ENCODE results near the gene PIK3R1. TPM values are rescaled to one million over a fixed set of nuclear protein-coding genes. Genes with fewer than 3 reads are reported as not detected.

The PIK3R1 gene
- total and polyA plus RNA-seq, 8 donors = 4.2 to 31.5 (median 18.8) TPM

GRCh38 chr5:68264024-68264956, 48.7 kb downstream of the PIK3R1 start:
- peak in 3 of 6 donors; percentile 47 to 49 (median 48) for DNase-seq
- peak; percentile 29 for FAIRE-seq
- ATAC-seq = peak; percentile 60 to 80 (median 74)
- Histone ChIP-seq H3K27ac (peak overlapping the region in 3 of 4 donors; percentile 26 to 53 (median 43)), H3K36me3 (no peaks in the 10 kb centered on the region), H3K27me3 (no peaks in the 10 kb centered on the region), H3K4me3 (no peak overlapping the region), H3K9me3 (no peaks in the 10 kb centered on the region), H3K4me1 (peaks cover 8 to 46% (median 36%) of the 10 kb centered on the region in 3 donors)
- TF ChIP-seq, protein P1, sequence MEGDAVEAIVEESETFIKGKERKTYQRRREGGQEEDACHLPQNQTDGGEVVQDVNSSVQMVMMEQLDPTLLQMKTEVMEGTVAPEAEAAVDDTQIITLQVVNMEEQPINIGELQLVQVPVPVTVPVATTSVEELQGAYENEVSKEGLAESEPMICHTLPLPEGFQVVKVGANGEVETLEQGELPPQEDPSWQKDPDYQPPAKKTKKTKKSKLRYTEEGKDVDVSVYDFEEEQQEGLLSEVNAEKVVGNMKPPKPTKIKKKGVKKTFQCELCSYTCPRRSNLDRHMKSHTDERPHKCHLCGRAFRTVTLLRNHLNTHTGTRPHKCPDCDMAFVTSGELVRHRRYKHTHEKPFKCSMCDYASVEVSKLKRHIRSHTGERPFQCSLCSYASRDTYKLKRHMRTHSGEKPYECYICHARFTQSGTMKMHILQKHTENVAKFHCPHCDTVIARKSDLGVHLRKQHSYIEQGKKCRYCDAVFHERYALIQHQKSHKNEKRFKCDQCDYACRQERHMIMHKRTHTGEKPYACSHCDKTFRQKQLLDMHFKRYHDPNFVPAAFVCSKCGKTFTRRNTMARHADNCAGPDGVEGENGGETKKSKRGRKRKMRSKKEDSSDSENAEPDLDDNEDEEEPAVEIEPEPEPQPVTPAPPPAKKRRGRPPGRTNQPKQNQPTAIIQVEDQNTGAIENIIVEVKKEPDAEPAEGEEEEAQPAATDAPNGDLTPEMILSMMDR (IDR thresholded peaks at IDR 0.05) = no peak
- intact Hi-C loops (cut with DNase I) = no loop called here
- 27 to 30% methylated on average over 10 of the region's 10 CpGs for whole genome bisulfite sequencing, 2 donors

- ATAC-seq (peak in 1 of 4 donors; percentile 5), FAIRE-seq (no peak), DNase-seq (no peak)
- intact Hi-C loops (cut with DNase I) = no loop called here
- Histone ChIP-seq H3K27me3 (no peaks in the 10 kb centered on the region), H3K4me3 (no peak overlapping the region), H3K9me3 (no peaks in the 10 kb centered on the region), H3K27ac (peak overlapping the region in 1 of 4 donors; percentile 53), H3K36me3 (no peaks in the 10 kb centered on the region), H3K4me1 (peaks cover 18 to 56% (median 45%) of the 10 kb centered on the region in 3 donors)
- TF ChIP-seq, protein P1 (IDR thresholded peaks at IDR 0.05) = no peak
- WGBS, 2 donors = 70 to 71% methylated on average over 2 of the region's 2 CpGs
Measured at GRCh38 chr5:68265347-68265746, 49.8 kb downstream of the PIK3R1 start.

DNA sequence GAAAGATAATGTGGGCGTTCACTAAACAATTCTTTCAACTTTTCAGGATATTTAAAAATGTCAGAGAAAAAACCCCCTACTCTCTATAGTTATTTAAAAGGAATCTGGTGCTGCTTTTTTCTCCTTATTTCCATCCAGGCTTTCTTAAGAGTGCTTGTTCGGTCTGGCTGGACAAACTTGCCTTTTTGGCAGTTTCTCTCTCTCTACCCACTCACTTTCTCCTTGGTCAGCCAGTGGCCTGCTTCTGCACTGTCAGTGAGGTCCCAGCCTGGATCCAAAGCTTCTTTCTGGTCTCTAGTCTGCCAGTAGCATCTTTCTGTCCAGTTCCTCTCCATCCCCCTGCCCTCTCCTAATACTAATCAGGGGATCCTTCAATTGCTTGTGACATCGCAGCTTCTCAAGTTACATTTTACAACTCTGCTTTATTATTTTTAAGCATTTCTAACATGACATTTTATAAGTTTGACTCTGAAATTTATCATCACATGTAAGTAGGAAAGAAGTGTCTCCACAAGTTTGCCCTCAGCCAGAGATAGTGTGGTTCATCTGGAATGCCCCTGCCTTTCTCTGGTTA, 50.4 kb downstream of the PIK3R1 start:
- intact Hi-C loops (cut with DNase I) = no loop called here
- Histone ChIP-seq H3K4me3 (no peak overlapping the region), H3K27ac (peak overlapping the region in 2 of 4 donors; percentile 20 to 26), H3K4me1 (peaks cover 18 to 57% (median 45%) of the 10 kb centered on the region in 3 donors), H3K9me3 (no peaks in the 10 kb centered on the region), H3K36me3 (no peaks in the 10 kb centered on the region), H3K27me3 (no peaks in the 10 kb centered on the region)
- peak in 3 of 4 donors; percentile 8 to 16 (median 8) for ATAC-seq
- 81% methylated on average over 3 of the region's 3 CpGs for WGBS, 2 donors
- TF ChIP-seq, protein P1 (IDR thresholded peaks at IDR 0.05) = no peak
- no peak for FAIRE-seq
- no peak for DNase-seq

DNA sequence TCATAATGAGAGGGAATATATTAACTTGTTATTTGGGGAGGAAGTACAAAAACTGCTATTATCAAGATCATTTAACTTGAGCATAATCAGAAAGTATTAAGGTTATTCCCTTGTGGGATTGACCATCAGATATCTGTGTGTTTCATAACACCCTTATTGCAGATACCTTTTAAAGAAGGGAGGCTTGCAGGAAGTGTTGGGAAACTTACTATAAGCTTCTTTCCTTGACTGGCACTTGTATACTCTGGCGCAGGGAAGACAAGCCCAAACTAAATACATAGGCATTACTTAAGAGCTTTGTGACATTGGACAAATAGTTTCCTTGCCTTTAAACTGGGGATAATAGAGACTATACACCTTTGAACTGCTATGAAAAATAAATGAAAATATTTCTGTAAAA, 50.9 kb downstream of the PIK3R1 start:
- no peaks in the 10 kb centered on the region for H3K36me3 ChIP-seq
- intact Hi-C loops (cut with DNase I) = no loop called here
- no peak for FAIRE-seq
- ATAC-seq = no peak
- DNase-seq = no peak
- no peaks in the 10 kb centered on the region for H3K9me3 ChIP-seq
- TF ChIP-seq, protein P1 (IDR thresholded peaks at IDR 0.05) = no peak
- H3K4me1 ChIP-seq = peaks cover 18 to 58% (median 45%) of the 10 kb centered on the region in 3 donors
- H3K4me3 ChIP-seq = no peak overlapping the region
- H3K27me3 ChIP-seq = no peaks in the 10 kb centered on the region
- WGBS, 2 donors = 97 to 100% methylated on average over 1 of the region's 1 CpG
- H3K27ac ChIP-seq = peak overlapping the region in 2 of 4 donors; percentile 20 to 26

Data from pancreas (tissue), 10 donors.